Measurements from ENCODE around the gene TTPAL. TPM values are rescaled to one million over a fixed set of nuclear protein-coding genes. Genes with fewer than 3 reads are reported as not detected.

The TTPAL gene, protein sequence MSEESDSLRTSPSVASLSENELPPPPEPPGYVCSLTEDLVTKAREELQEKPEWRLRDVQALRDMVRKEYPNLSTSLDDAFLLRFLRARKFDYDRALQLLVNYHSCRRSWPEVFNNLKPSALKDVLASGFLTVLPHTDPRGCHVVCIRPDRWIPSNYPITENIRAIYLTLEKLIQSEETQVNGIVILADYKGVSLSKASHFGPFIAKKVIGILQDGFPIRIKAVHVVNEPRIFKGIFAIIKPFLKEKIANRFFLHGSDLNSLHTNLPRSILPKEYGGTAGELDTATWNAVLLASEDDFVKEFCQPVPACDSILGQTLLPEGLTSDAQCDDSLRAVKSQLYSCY
- 20.7 and 22.6 TPM in 2 replicates for total RNA-seq

DNA sequence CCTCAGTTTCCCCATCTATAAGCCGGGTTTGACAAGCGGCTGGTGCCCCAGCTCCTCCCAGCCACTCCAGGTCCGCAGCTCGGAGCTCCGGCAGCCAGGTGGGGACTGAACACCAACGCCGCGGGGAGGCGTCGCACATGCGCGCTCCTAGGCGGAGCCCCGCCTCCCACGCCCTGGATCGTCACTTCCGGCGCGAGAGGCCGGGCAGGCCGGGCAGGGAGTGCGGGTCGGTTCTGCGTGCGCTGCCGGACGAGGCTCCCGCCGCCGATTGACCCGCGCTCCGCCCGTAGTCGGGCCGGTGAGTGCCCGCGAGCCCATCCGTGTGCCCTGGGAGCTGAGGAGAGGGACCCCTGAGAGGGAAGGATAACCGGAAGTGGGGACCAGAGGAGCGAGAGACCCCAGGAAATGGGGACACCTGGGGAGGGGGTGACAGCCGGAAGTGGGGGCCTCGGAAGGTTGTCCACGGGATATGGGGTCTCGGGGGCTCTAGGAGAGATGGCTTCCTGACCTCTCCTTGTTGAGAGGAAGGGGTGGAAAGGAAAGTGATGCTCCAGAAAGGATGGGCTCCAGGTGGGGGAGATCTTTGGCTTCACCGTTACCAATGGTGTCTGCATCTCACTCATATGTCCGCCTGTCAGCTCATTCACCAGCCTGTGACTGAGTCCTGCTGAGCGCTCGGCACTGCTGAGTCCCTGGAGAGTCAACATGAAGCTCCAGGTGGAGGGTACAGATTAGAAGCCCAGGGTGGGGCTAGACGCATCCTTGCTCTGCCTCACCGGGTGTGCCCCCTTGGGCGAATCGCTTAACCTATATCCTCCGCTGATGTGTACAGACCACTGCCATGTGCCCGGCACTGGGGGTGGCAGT lies at the start of gene TTPAL:
TTPAL (plus strand) TSS at position 181 of the 867 bp plus-strand sequence. CDS start 4,126 bp downstream, outside the sequence.
- intact Hi-C loops (cut with micrococcal nuclease), result loop anchor here (1.0 to 10.0 kb wide), 4 partner anchors 47 to 264 kb away; partner anchors contain the start of genes FITM2, OSER1 and SERINC3

DNA sequence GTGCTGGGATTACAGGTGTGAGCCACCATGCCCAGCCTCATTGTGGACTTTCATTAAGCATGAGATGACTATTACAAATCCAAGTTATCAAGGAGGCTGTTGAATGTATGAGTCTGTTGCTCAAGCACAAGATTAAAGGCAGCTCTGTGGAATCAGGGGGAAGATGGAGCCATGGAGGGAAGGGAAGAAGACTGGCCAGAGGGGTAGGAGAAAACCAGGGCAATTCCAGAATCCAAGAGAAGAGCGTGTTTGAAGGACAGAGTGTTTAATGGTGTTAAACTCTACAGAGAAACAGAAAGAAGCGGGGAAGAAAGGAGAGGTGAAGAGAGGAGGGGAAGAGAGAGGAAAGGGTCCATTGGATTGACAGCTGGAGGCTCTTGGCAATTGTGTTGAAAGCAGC lies 49.8 kb upstream of the TTPAL start:
- intact Hi-C loops (cut with micrococcal nuclease), result no loop called here

DNA sequence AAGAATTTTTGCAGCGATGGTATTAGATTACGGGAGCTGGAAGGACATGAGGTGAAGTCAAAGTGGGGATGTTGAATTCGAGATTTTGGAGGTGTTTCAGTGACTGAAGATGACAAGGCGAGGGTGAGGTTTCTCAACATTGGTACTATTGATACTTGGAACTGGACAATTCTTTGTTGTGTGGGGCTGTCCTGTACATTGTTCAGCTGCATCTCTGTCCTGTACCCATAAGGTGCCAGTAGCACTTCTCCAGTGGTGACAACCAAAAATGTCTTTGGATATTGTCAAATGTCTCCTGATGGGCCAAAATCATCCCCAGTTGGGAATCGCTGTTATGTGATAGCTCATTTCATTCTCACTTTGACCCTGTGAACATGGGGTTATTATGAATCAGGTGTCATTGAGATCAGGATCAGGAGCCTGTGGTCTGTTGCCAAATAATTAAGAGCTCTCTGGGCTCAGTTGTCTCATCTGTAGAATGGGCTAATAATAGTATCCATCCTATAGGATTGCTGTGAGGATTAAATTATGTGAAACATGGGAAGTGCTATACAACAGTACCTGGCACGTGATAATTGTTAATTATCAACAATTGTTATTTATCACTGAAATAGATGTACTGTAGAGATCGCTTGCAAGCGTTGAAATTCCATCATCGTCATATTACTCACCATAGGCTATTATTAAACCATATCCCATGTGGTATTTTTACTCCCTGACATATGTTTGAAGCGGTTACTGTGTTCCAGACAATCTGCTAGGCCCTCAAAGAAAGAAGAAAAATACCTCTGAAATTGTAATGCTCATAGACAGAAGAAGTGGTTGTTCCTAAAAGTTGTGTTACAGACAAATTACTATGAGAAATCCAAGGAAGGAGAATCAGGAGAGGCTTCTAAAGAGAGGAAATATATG lies 48.5 kb upstream of the TTPAL start:
- intact Hi-C loops (cut with micrococcal nuclease), result no loop called here

DNA sequence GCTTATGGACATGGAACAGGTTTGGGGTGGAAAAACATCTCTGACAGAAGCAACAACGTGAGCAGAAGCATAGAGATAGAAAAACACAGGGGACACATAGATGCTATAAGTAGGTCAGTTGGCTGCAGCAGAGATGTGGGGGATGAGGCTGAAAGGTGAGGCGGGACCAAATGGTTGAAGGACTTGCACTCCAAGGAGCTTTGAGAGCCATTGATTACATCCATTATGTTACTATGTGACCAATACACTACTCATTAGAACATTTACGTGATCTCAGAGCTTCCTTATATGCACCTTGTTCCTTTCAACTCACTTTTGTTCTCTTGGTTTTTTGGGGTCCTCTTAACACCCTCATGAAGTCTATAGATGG lies 47.9 kb upstream of the TTPAL start:
- intact Hi-C loops (cut with micrococcal nuclease), result no loop called here

DNA sequence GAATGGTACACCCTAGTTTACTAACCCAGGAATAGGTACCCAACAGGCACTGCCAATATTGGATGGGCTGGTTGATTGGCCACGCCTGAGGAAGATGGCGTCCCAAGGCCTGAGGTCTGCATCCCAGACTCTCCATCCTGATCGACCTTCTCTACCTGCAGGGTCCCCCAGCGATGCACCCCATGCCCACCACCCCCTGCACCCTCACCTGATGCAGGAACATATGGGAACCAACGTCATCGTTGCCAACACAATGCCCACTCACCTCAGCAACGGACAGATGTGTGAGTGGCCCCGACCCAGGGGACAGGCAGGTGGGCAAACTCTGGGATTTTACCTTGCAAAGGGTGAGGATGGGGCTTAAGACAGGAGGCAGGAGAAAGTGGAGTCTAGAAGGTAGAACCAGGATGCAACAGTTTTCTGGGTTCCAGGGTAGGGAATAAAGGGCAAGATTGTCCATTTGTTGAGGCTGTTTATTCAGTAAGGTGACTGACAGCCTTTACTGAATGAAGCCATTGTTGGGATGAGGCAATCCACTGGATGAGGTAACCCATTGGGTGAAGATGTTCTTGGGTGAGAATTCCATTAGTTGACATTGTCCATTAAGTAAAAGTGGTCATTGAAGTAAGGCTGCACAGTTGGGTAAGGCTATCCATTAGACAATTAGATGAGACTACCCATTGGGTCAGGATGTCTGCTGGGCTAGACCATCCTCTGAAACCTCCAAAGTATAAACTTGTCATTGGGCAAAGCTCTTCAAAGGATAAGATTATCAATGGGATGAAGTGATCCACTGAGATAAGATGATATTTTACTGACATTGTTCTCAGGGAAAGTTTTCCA lies 47.3 kb upstream of the TTPAL start:
- intact Hi-C loops (cut with micrococcal nuclease), result no loop called here

DNA sequence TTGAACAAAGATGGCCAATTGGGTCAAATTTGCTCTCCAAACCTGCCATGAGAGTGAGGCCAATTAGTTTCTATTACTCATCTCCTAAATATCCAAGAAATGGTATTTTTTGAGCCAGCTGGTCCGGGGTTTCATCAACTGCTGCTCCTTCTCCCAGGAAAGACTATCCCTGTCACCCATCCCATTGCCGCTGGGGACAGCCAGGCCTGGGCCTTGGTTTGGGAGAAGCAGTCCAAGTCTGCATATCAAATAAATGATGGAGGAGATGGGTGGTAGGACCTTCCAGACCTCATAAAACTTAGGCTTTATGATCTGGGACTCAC lies 46.7 kb upstream of the TTPAL start:
- intact Hi-C loops (cut with micrococcal nuclease), result no loop called here

DNA sequence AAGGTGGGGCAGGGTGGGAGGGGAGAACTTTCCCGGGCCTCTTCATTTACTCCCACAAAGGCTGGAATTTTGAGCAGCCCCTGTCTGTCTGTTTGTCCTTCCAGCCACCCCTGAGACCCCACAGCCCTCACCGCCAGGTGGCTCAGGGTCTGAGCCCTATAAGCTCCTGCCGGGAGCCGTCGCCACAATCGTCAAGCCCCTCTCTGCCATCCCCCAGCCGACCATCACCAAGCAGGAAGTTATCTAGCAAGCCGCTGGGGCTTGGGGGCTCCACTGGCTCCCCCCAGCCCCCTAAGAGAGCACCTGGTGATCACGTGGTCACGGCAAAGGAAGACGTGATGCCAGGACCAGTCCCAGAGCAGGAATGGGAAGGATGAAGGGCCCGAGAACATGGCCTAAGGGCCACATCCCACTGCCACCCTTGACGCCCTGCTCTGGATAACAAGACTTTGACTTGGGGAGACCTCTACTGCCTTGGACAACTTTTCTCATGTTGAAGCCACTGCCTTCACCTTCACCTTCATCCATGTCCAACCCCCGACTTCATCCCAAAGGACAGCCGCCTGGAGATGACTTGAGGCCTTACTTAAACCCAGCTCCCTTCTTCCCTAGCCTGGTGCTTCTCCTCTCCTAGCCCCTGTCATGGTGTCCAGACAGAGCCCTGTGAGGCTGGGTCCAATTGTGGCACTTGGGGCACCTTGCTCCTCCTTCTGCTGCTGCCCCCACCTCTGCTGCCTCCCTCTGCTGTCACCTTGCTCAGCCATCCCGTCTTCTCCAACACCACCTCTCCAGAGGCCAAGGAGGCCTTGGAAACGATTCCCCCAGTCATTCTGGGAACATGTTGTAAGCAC lies 46.0 kb upstream of the TTPAL start:
- intact Hi-C loops (cut with micrococcal nuclease), result no loop called here

DNA sequence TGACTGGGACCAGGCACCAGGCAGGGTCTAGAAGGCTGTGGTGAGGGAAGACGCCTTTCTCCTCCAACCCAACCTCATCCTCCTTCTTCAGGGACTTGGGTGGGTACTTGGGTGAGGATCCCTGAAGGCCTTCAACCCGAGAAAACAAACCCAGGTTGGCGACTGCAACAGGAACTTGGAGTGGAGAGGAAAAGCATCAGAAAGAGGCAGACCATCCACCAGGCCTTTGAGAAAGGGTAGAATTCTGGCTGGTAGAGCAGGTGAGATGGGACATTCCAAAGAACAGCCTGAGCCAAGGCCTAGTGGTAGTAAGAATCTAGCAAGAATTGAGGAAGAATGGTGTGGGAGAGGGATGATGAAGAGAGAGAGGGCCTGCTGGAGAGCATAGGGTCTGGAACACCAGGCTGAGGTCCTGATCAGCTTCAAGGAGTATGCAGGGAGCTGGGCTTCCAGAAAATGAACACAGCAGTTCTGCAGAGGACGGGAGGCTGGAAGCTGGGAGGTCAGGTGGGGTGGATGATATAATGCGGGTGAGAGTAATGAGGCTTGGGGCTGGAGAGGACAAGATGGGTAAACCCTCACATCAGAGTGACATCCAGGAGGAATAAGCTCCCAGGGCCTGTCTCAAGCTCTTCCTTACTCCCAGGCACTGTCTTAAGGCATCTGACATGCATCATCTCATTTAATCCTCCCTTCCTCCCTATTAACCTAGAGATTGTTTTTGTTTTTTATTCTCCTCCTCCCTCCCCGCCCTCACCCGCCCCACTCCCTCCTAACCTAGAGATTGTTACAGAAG lies 45.2 kb upstream of the TTPAL start:
- intact Hi-C loops (cut with micrococcal nuclease), result no loop called here

DNA sequence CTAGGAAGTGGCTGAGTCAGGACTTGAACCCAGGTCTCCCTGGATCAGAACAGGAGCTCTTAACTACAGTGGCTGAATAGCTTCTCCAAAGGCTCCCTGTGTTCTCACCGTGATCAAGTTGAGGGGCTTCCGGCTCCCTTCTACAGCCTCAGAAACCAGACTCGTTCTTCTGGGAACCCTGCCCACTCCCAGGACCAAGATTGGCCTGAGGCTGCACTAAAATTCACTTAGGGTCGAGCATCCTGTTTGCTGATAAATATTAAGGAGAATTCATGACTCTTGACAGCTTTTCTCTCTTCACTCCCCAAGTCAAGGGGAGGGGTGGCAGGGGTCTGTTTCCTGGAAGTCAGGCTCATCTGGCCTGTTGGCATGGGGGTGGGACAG lies 44.6 kb upstream of the TTPAL start:
- intact Hi-C loops (cut with micrococcal nuclease), result no loop called here

DNA sequence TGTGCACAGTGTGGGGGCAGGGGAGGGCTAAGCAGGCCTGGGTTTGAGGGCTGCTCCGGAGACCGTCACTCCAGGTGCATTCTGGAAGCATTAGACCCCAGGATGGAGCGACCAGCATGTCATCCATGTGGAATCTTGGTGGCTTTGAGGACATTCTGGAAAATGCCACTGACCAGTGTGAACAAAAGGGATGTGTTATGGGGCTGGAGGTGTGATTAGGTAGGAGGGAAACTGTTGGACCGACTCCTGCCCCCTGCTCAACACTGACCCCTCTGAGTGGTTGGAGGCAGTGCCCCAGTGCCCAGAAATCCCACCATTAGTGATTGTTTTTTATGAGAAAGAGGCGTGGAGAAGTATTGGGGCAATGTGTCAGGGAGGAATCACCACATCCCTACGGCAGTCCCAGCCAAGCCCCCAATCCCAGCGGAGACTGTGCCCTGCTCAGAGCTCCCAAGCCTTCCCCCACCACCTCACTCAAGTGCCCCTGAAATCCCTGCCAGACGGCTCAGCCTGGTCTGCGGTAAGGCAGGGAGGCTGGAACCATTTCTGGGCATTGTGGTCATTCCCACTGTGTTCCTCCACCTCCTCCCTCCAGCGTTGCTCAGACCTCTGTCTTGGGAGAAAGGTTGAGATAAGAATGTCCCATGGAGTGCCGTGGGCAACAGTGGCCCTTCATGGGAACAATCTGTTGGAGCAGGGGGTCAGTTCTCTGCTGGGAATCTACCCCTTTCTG lies 44.0 kb upstream of the TTPAL start:
- intact Hi-C loops (cut with micrococcal nuclease), result no loop called here

DNA sequence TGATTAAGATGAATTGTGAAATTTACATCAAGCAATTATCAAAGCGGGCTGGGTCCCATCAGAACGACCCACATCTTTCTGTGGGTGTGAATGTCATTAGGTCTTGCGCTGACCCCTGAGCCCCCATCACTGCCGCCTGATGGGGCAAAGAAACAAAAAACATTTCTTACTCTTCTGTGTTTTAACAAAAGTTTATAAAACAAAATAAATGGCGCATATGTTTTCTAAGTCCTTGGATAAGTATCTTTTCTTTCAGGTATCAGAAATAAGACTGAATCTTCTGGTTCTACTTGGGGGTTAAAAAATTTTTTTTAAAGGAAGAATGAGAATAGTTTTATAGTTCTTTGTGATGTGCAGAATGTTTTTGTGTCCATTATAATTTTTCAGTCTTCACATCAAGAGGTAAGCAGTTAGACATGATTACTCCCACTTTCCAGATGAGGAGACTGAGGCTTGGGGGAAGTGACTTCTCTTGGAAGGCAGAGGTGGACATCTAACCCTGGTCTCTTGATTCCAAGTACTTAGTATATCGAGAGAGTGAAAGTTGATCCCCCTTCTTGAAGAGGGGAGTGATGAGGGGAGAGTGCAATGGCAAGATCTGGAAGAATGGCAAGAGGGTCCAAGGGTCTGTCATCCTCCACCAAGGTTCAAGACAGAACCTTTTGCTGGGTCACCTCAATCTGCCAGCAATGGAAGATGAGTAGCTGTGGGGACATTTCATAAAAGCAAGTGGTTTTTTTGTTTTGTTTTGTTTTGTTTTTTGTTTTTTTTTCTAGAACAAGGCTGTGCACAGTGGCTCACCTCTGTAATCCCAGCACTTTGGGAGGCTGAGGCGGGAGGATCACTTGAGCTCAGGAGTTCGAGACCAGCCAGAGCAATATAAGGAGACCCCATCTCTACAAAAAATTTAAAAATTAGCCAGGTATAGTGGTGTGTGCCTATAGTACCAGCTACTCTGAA lies 42.8 kb upstream of the TTPAL start:
- intact Hi-C loops (cut with micrococcal nuclease), result no loop called here

DNA sequence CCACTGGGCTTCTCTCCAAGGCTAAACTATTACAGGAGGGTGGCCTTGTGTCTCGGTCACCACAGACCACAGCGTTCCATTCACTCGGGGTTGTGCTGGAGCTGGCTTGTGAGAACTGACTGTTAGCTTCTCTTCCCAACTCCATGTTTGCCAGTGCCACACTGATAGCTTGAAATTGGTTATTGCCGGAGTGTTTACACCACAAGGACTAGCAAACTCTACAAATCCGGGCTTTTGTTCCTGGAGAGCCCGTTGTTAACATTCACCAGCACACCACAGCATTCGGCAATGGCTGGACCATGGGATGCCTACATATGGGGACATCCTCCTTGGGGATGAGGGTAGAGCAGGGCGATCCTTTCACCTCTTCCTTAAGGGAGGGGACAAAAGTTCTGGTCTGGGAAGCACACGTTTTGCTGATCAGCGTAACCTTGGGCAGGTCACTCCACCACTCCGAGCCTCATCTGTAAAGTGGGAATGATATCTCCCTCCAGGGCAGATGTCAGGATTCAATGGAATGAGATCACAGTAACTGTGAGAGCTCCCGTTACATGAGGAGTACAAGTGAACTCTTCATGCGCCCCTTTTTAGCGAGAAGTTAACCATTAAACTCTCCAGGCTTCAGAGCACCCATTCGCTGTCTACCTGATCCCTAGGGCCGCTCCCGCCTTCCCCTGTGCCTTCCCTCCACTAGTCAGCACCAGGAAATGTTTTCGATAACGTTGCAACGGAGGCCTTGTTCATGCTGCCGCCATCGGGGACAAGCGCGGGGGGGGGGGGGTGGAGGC lies 41.7 kb upstream of the TTPAL start:
- intact Hi-C loops (cut with micrococcal nuclease), result no loop called here

DNA sequence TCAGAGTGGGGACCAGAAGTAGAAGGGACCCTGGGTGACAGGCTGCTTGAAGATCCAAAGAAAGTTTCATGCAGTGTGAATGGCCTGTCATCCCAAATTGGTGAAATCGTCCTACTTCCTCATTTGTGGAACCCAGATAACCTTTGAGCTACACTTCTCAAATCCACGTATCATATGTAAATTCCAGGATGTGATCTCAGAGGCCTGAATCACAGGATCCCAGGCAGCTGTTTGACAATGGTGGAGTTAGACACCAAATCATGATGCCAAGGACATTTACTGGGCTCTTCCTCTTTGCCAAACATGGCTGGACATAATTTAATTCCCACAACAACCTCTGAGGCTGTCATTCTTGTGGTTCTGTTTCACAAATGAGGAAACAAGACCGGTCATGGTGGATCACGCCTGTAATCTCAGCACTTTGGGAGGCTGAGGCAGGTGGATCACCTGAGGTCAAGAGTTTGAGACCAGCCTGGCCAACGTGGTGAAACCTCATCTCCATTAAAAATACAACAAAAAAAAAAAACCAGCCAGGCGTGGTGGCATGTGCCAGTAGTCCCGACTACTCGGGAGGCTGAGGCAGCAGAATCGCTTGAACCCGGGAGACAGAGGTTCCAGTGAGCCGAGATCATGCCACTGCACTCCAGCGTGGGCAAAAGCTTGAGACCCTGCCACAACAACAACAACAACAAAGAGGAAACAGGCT lies 39.9 kb upstream of the TTPAL start:
- intact Hi-C loops (cut with micrococcal nuclease), result no loop called here

DNA sequence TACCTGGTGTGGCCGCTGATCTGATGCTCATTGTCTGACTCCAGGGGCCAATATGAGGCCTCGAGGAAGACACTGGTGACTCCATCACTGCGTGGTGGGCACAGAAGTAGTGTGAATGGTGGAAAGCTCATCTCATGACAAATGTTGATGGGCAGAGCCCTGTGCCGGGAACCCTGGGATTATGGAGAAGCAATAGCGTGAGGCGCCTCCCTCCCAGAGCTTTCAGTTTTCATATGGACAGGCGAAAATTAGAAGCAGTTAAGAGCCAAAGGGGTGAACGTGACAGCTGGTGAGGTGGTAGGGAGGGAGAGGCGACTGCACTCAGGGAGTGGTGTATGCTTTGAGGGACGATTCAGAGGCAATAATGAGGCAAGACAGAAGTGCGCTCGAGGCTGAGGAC lies 39.3 kb upstream of the TTPAL start:
- intact Hi-C loops (cut with micrococcal nuclease), result no loop called here

DNA sequence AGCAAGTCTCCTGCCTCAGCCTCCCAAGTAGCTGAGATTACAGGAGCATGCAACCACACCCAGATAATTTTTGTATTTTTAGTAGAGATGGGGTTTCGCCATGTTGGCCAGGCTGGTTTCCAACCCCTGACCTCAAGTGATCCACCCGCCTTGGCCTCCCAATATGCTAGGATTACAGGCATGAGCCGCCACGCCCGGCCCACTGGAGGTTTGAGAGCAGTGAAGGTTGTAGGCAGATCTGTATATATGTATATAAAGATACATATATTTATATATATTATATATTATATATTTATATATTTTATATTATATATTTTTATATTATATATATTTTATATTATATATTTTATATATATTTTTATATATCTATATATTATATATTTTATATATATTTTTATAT lies 38.2 kb upstream of the TTPAL start:
- intact Hi-C loops (cut with micrococcal nuclease), result no loop called here

DNA sequence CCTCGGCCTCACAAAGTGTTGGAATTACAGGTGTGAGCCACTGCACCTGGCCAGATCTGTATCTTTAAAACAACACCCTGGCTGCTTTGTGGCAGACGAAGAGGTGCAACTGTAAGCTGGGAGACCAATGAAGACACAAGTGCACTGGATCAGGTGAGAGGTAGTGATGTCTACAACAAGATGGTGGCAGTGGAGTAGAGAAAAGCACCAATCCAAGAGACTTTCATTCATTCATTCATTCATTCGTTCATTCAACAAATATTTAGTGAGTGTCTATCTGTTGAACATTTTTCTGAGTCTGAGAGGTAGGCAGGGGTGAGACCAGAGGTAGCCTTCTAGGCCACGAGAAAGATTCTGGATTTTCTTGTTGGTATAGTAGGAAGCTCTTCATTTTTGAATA lies 36.9 kb upstream of the TTPAL start:
- intact Hi-C loops (cut with micrococcal nuclease), result no loop called here
